HG03064 (cell line): ENCODE results near the gene CA5A.

ENCODE experiments used
- ATAC-seq: cut with Tn5 transposase; IDR thresholded peaks from one replicate; pipeline ENCODE4 v1.9.1; 2021; ENCODE audit warnings: low read depth; ENCODE audit not compliant: unreplicated experiment

The CA5A gene

GRCh38 chr16:87842209-87842869 lies 94.0 kb downstream of the CA5A start:
- ATAC-seq: no peak

GRCh38 chr16:87841340-87842208 lies 94.8 kb downstream of the CA5A start:
- no peak for ATAC-seq

DNA sequence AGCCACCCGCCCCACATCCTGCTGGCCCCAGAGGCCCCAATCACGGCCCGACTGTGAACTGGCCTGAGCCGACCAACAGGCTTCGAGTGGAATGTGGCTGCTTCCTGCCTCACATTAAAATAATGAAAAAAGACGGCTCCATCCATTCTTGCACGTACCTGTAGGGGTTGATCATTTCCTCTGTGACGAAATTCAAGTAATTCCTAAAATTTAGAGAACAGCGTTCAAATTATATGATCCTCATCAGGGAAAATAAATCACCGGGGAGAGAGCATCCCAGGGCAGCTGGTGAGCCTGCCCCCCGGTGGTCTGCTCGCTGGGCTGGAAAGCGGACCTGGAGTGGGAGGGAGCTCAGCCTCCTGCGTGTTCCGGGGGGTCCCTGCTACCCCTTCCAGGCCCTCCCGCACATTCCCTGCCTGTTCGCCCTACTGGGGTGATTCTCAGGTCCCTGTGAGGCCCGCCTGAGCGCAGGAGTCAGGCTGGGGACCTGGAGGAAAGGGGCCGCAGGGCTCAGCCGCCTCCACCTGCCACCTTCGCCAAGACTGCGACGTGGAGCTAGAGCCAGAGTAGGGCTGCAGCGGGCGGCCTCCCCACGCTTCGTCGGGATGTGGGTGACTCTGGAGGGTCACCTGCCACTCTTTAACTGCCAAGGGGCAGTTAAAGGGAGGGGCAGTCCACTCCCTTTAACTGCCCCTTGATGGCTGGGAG lies 95.9 kb downstream of the CA5A start:
- ATAC-seq: no peak

GRCh38 chr16:87839542-87840270 lies 96.6 kb downstream of the CA5A start:
- ATAC-seq: no peak

GRCh38 chr16:87838643-87839541 lies 97.4 kb downstream of the CA5A start:
- ATAC-seq: no peak
